ENCODE measurements around the gene BTBD9.

Gene BTBD9

GRCh38 chr6:38554700-38555413 lies 84.9 kb downstream of the BTBD9 start:
- no peak for DNase-seq (ENCODE audit: low read depth)

- no peak for DNase-seq (ENCODE audit: low read depth)
Measured at GRCh38 chr6:38554014-38554413, 85.7 kb downstream of the BTBD9 start.

- no peak for DNase-seq (ENCODE audit: low read depth)
Measured at GRCh38 chr6:38552121-38552520, 87.6 kb downstream of the BTBD9 start.

- DNase-seq (ENCODE audit: low read depth): no peak
Measured at GRCh38 chr6:38549795-38550194, 89.9 kb downstream of the BTBD9 start.

GRCh38 chr6:38549180-38549579 lies 90.5 kb downstream of the BTBD9 start:
- DNase-seq (ENCODE audit: low read depth): no peak

GRCh38 chr6:38543022-38543421 lies 96.7 kb downstream of the BTBD9 start:
- no peak for DNase-seq (ENCODE audit: low read depth)

GRCh38 chr6:38542031-38542430 lies 97.7 kb downstream of the BTBD9 start:
- no peak for DNase-seq (ENCODE audit: low read depth)

- DNase-seq (ENCODE audit: low read depth): no peak
Measured at GRCh38 chr6:38533064-38533463, 106.7 kb downstream of the BTBD9 start.

- DNase-seq (ENCODE audit: low read depth): no peak
Measured at GRCh38 chr6:38531134-38531533, 108.6 kb downstream of the BTBD9 start.

- no peak for DNase-seq (ENCODE audit: low read depth)
Measured at GRCh38 chr6:38528196-38528965, 111.3 kb downstream of the BTBD9 start.

- DNase-seq (ENCODE audit: low read depth): no peak
Measured at GRCh38 chr6:38527371-38527770, 112.4 kb downstream of the BTBD9 start.

- DNase-seq (ENCODE audit: low read depth): no peak
Measured at GRCh38 chr6:38525888-38526287, 113.8 kb downstream of the BTBD9 start.

GRCh38 chr6:38524436-38525145 lies 115.1 kb downstream of the BTBD9 start:
- DNase-seq (ENCODE audit: low read depth): no peak

- DNase-seq (ENCODE audit: low read depth): no peak
Measured at GRCh38 chr6:38522322-38522721, 117.4 kb downstream of the BTBD9 start.

GRCh38 chr6:38518511-38519304 lies 121.0 kb downstream of the BTBD9 start:
- DNase-seq (ENCODE audit: low read depth): no peak

GRCh38 chr6:38517005-38517404 lies 122.7 kb downstream of the BTBD9 start:
- no peak for DNase-seq (ENCODE audit: low read depth)

GRCh38 chr6:38514399-38514798 lies 125.3 kb downstream of the BTBD9 start:
- DNase-seq (ENCODE audit: low read depth): no peak

- no peak for DNase-seq (ENCODE audit: low read depth)
Measured at GRCh38 chr6:38512211-38512610, 127.5 kb downstream of the BTBD9 start.

GRCh38 chr6:38510205-38510604 lies 129.5 kb downstream of the BTBD9 start:
- no peak for DNase-seq (ENCODE audit: low read depth)

- no peak for DNase-seq (ENCODE audit: low read depth)
Measured at GRCh38 chr6:38509713-38510112, 130.0 kb downstream of the BTBD9 start.

GRCh38 chr6:38508894-38509293 lies 130.8 kb downstream of the BTBD9 start:
- no peak for DNase-seq (ENCODE audit: low read depth)

- DNase-seq (ENCODE audit: low read depth): no peak
Measured at GRCh38 chr6:38508286-38508685, 131.4 kb downstream of the BTBD9 start.
